Immature natural killer cell (primary cell): ENCODE results near the gene E4F1. TPM values are rescaled to one million over a fixed set of nuclear protein-coding genes. Genes with fewer than 3 reads are reported as not detected.
A peak's percentile ranks its signal among the peaks of the same experiment; 100 is the strongest.

Experiments used
- DNase-seq, 3 donors: peaks; one replicate each; pipeline ENCODE4 v3.0.0; 2022; ENCODE audit warnings: mixed read lengths in 1 of 3
- H3K27ac Mint-ChIP-seq, 6 donors: one replicate each; pipeline ENCODE4 v1.8.0; 2020; ENCODE audit warnings: mixed read lengths in 6 of 6, mild to moderate bottlenecking in 5 of 6, inconsistent platforms in 4 of 6, moderate library complexity in 3 of 6
- H3K27me3 Mint-ChIP-seq, 3 donors: one replicate each; pipeline ENCODE4 v1.8.0; 2020 to 2021; ENCODE audit warnings: low read depth in 3 of 3, mild to moderate bottlenecking in 3 of 3, mixed read lengths in 3 of 3, moderate library complexity in 3 of 3, inconsistent platforms in 1 of 3
- H3K36me3 Mint-ChIP-seq, 3 donors: one replicate each; pipeline ENCODE4 v1.8.0; 2020; ENCODE audit warnings: mixed read lengths in 3 of 3, inconsistent platforms in 2 of 3, mild to moderate bottlenecking in 2 of 3
- H3K4me1 Mint-ChIP-seq, 2 donors: one replicate each; pipeline ENCODE4 v1.8.0; 2020; ENCODE audit warnings: inconsistent platforms in 2 of 2, mild to moderate bottlenecking in 2 of 2, mixed read lengths in 2 of 2, moderate library complexity in 1 of 2
- H3K4me3 Mint-ChIP-seq, 5 donors: one replicate each; pipeline ENCODE4 v1.8.0; 2020; ENCODE audit warnings: mild to moderate bottlenecking in 5 of 5, mixed read lengths in 5 of 5, inconsistent platforms in 3 of 5, moderate library complexity in 3 of 5
- H3K9me3 Mint-ChIP-seq, 6 donors: one replicate each; pipeline ENCODE4 v1.8.0; 2020; ENCODE audit warnings: mild to moderate bottlenecking in 6 of 6, mixed read lengths in 6 of 6, inconsistent platforms in 4 of 6, moderate library complexity in 3 of 6
- polyA plus RNA-seq, 3 donors: library from polyadenylated mRNA; unstranded; fragments of 300-500 nt; fragmentation: Illumina TruSeq; gene quantifications; one replicate each; pipeline ENCODE4 v1.2.3, GENCODE V29; 2021

The E4F1 gene
- polyA plus RNA-seq, 3 donors from 2014 or later = 8.4 to 18.6 (median 10.3) TPM

DNA sequence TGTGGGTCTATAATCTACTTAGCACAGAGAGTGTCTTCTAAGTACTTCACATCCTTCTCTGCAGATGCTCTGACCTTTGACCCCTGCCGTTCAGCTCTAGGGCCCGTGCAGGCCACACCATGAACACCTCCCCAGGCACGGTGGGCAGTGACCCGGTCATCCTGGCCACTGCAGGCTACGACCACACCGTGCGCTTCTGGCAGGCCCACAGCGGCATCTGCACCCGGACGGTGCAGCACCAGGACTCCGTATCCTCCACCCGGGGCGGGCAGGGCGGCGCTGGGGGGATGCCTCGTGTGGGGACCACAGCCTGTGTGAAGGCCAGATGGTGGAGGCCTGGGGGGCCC is 17.5 kb upstream of the E4F1 start:
- Mint-ChIP-seq H3K9me3 (no peaks in the 10 kb centered on the region), H3K4me1 (peaks cover 19 to 21% of the 10 kb centered on the region in 2 donors), H3K36me3 (peaks cover 0 to 6% (median 3%) of the 10 kb centered on the region in 3 donors), H3K27ac (peak overlapping the region in 5 of 6 donors; percentile 30 to 85 (median 79)), H3K4me3 (peak overlapping the region; percentile 71 to 79 (median 76)), H3K27me3 (peaks cover 7 to 11% (median 11%) of the 10 kb centered on the region in 3 donors)
- DNase-seq = no peak

DNA sequence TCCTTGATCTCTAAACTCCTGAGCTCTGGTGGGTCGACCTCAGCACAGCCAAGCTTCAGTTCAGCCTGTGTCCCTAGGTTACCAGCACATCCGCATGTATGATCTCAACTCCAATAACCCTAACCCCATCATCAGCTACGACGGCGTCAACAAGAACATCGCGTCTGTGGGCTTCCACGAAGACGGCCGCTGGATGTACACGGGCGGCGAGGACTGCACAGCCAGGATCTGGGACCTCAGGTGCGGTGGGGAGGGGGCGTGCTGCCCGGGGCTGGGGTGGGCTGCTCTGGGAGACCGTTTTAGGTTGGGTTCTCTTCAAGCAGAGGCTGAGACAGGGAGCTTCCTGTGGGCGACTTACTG is 17.0 kb upstream of the E4F1 start:
- H3K4me1 Mint-ChIP-seq = peaks cover 19 to 21% of the 10 kb centered on the region in 2 donors
- peak overlapping the region in 4 of 6 donors; percentile 71 to 85 (median 80) for H3K27ac Mint-ChIP-seq
- no peak for DNase-seq
- peaks cover 7 to 11% (median 10%) of the 10 kb centered on the region in 3 donors for H3K27me3 Mint-ChIP-seq
- peak overlapping the region; percentile 71 to 79 (median 76) for H3K4me3 Mint-ChIP-seq
- H3K36me3 Mint-ChIP-seq = peaks cover 0 to 6% (median 3%) of the 10 kb centered on the region in 3 donors
- H3K9me3 Mint-ChIP-seq = no peaks in the 10 kb centered on the region

DNA sequence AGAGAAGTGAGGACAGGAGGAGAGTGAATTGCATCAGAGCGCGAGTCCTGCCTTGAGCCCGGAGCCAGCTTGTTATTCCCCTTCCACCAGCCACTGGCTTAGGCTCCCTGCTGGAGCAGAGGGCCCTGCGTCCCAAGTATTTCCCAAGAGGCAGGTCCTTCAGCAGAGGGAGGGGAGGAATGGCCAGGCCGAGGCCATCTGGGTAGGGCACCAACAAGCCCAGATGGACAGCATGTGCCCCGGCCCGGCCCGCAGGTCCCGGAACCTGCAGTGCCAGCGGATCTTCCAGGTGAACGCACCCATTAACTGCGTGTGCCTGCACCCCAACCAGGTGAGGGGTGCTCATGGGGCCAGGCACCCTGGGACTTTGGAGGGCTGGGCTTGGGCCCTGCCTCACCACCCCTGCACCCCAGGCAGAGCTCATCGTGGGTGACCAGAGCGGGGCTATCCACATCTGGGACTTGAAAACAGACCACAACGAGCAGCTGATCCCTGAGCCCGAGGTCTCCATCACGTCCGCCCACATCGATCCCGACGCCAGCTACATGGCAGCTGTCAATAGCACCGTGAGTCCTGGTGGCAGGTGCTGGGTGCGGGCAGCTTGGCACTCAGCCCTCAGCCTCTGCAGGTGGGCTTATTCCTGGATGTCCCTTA is 16.5 kb upstream of the E4F1 start:
- no peaks in the 10 kb centered on the region for H3K9me3 Mint-ChIP-seq
- DNase-seq = no peak
- H3K36me3 Mint-ChIP-seq = peaks cover 0 to 6% (median 3%) of the 10 kb centered on the region in 3 donors
- H3K4me3 Mint-ChIP-seq = peak overlapping the region in 4 of 5 donors; percentile 71 to 79 (median 76)
- H3K27ac Mint-ChIP-seq = peak overlapping the region in 1 of 6 donors; percentile 71
- H3K27me3 Mint-ChIP-seq = peaks cover 7 to 10% (median 9%) of the 10 kb centered on the region in 3 donors
- H3K4me1 Mint-ChIP-seq = peaks cover 19 to 21% of the 10 kb centered on the region in 2 donors

DNA sequence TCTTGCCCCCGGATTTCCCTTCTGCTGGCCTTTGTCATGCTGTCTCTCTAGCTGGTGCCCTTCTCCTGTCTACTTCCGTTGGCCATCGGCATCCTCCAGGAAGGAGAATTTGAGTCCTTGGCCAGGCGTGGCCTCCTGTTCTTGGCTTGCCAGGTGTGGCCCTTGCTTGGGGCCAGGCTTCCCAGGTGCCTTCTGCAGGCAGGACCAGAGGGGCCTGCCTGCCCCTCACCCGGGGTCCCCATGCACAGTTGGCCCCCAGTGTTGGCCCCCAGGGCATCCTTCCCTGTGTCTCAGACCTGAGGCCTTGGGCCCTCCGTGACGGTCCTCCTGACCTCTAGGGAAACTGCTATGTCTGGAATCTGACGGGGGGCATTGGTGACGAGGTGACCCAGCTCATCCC is 15.5 kb upstream of the E4F1 start:
- H3K9me3 Mint-ChIP-seq = no peaks in the 10 kb centered on the region
- peaks cover 0 to 6% (median 0%) of the 10 kb centered on the region in 3 donors for H3K36me3 Mint-ChIP-seq
- H3K4me3 Mint-ChIP-seq = peak overlapping the region in 4 of 5 donors; percentile 44 to 73 (median 63)
- peaks cover 22 to 26% of the 10 kb centered on the region in 2 donors for H3K4me1 Mint-ChIP-seq
- peaks cover 5 to 12% (median 7%) of the 10 kb centered on the region in 3 donors for H3K27me3 Mint-ChIP-seq
- H3K27ac Mint-ChIP-seq = peak overlapping the region in 5 of 6 donors; percentile 25 to 69 (median 62)
- DNase-seq = no peak

DNA sequence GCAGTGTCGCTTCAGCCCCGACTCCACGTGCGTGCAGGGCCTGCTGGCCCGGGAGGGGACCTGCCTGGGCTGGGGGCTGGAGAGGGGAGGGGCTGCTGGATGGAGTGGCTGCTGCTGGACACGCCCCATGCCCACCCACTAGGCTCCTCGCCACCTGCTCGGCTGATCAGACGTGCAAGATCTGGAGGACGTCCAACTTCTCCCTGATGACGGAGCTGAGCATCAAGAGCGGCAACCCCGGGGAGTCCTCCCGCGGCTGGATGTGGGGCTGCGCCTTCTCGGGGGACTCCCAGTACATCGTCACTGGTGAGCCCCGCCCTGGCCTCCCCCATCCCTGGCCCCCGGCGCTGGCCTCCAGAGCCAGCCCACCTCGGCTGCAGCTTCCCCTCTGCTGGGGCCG is 15.1 kb upstream of the E4F1 start:
- peaks cover 26 to 29% of the 10 kb centered on the region in 2 donors for H3K4me1 Mint-ChIP-seq
- DNase-seq = no peak
- H3K27ac Mint-ChIP-seq = no peak overlapping the region
- peaks cover 5 to 16% (median 7%) of the 10 kb centered on the region in 3 donors for H3K27me3 Mint-ChIP-seq
- no peaks in the 10 kb centered on the region for H3K9me3 Mint-ChIP-seq
- H3K36me3 Mint-ChIP-seq = peaks cover 0 to 6% (median 0%) of the 10 kb centered on the region in 3 donors
- no peak overlapping the region for H3K4me3 Mint-ChIP-seq

DNA sequence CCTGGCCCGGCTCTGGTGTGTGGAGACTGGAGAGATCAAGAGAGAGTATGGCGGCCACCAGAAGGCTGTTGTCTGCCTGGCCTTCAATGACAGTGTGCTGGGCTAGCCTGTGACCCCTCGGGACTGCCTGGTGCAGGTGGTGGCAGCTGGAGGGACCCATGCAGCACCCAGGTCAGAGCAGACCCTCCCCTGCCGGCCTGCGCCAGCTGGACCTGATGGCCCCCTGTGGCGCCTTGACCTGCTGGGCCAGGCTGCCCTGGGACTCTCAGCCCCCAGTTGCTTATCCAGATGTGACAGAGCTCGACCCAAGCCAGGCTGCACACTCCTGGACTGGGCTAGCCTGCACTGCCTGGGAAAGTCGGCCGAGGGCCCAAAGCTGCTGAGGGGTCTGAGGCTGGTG is 14.6 kb upstream of the E4F1 start:
- Mint-ChIP-seq H3K27me3 (peaks cover 2 to 17% (median 10%) of the 10 kb centered on the region in 3 donors), H3K4me3 (no peak overlapping the region), H3K27ac (no peak overlapping the region), H3K36me3 (peaks cover 0 to 6% (median 0%) of the 10 kb centered on the region in 3 donors), H3K9me3 (no peaks in the 10 kb centered on the region), H3K4me1 (peaks cover 31% of the 10 kb centered on the region in 2 donors)
- DNase-seq = no peak

DNA sequence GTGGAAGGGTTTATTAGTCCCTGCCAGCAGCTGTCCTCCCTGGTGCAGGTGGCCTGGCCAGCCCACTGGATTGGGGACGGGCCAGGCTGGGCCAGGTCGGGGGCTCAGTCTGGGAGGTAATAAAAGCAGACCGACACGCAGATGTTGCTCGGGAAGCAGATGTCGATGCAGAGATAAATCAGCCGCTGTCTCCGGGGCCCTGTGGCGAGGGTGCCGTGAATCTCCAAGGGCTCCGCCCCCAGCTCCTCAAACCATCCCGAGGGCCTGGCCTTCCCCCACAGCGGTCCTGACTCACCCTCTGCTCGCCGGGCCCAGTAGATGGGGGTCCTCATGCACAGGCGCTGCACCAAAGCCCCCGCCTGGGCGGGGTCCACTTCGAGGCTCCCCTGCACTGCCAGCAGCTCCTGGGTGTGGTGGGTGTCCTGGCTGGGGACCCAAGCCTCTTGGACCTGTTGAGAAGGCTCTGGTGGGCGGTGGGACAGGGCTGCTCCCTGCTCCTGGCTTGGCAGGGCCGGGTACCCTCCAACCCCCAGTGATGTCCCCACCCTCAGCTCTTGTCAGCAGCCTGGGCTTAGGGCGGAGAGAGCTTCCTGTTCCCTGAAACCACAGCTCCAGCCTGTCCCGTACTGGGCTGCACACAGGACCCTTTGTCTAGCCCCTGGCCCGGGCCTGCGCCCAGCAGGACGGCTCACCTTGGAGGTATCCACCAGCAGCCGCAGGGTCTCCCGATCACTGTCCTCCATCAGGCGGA is 14.0 kb upstream of the E4F1 start:
- Mint-ChIP-seq H3K4me3 (no peak overlapping the region), H3K27ac (no peak overlapping the region), H3K4me1 (peaks cover 29 to 30% of the 10 kb centered on the region in 2 donors), H3K27me3 (peaks cover 2 to 17% (median 10%) of the 10 kb centered on the region in 3 donors), H3K9me3 (no peaks in the 10 kb centered on the region), H3K36me3 (peaks cover 0 to 6% (median 0%) of the 10 kb centered on the region in 3 donors)
- no peak for DNase-seq

DNA sequence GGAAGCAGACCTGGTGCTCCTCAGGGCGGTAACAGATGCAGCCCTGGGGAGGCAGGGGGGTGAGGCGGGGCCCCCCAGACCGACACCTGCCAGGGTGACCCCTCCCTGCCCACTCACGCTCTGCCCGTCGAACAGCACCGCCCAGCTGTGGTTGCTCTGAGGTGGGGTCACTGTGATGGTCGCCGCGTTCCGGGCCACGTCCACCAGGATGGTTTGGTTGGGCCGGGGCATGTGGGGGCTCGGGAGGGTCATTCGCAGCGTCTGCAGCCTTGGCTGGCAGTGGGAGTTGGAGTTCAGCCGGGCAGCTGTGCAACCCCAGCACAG is 13.4 kb upstream of the E4F1 start:
- Mint-ChIP-seq H3K27ac (no peak overlapping the region), H3K36me3 (peaks cover 0 to 6% (median 0%) of the 10 kb centered on the region in 3 donors), H3K9me3 (no peaks in the 10 kb centered on the region), H3K27me3 (peaks cover 4 to 17% (median 12%) of the 10 kb centered on the region in 3 donors), H3K4me1 (peaks cover 24% of the 10 kb centered on the region in 2 donors), H3K4me3 (no peak overlapping the region)
- no peak for DNase-seq

DNA sequence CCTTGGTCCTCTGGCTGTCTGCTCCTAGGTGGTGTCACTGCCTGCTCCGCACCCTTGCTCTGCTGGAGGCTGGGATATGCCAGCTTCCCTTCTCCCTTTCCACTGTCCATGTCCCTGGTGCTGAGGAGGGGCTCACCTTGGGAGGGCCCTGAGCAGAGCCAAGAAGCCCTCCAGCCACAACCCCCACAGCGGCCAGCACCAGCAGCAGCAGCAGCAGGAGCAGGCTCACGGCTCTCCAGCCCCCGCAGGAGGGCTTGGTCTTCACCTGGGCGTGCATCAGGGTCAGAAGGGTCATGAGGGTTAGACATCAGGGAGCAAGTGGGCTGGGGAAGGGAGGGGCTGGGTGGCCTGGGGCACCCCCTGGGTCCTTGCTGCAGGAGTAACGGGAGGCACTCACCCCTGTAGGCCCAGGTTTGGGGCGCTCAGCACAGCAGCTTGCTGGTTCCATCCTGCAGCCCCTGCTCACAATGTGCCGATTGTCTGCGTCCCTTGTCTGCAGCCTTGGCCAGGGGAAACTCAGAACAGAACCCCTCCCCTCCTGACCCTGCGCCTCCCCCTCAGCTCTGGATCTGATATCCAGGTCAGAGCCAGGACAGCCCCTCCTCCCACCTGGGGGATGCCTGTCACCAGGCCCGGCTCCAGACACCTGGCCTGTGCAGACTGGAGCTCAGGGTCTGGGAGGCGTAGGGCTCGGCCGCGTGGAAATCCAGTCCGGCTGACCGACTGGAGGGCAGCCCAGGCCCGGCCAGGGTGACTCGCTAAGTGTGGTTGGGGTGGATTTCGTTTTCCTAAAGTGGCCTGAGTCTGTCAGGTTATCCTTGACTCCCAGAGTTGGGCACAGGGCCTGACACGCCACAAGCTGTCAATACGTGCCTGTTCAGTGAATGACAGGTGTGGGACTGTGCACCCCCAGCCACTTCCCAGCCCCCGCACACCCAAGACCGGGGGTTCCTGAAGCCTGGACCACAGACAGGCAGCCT is 12.7 kb upstream of the E4F1 start, which contains the start of gene BRICD5:
BRICD5 (minus strand) TSS at position 478 of the 980 bp plus-strand sequence; CDS start at position 448, 30 bp downstream.
- DNase-seq = no peak
- Mint-ChIP-seq H3K36me3 (peaks cover 0 to 6% (median 0%) of the 10 kb centered on the region in 3 donors), H3K27me3 (peaks cover 4 to 16% (median 11%) of the 10 kb centered on the region in 3 donors), H3K4me1 (peaks cover 24 to 30% of the 10 kb centered on the region in 2 donors), H3K9me3 (no peaks in the 10 kb centered on the region), H3K4me3 (no peak within 1 kb of the TSS), H3K27ac (no peak within 1 kb of the TSS)

DNA sequence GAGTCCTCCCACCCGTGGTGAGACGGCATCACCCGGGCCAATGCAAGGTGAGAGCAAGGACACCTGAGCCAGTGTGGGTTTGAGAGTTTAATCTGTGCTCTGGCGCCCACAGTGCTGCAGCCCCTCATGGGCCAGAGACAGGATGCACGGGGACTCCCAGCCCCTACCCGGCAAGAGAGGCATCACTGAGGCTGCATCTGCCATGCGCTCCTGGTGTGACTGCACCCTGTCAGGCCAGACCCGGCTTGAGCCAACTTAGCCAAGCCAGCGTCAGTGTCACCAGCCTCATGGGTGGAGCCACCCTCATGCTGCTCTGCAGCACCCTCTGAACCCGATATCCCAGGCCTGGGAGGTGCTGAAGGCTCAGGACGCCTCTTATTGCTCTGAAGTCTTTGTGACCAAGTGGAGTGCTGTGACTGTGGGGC is 11.5 kb upstream of the E4F1 start:
- Mint-ChIP-seq H3K36me3 (peaks cover 0 to 6% (median 0%) of the 10 kb centered on the region in 3 donors), H3K4me3 (peak overlapping the region in 3 of 5 donors; percentile 17 to 36 (median 33)), H3K4me1 (peaks cover 19 to 24% of the 10 kb centered on the region in 2 donors), H3K27ac (peak overlapping the region in 1 of 6 donors; percentile 40), H3K9me3 (no peaks in the 10 kb centered on the region), H3K27me3 (peaks cover 4 to 13% (median 11%) of the 10 kb centered on the region in 3 donors)
- DNase-seq = no peak

DNA sequence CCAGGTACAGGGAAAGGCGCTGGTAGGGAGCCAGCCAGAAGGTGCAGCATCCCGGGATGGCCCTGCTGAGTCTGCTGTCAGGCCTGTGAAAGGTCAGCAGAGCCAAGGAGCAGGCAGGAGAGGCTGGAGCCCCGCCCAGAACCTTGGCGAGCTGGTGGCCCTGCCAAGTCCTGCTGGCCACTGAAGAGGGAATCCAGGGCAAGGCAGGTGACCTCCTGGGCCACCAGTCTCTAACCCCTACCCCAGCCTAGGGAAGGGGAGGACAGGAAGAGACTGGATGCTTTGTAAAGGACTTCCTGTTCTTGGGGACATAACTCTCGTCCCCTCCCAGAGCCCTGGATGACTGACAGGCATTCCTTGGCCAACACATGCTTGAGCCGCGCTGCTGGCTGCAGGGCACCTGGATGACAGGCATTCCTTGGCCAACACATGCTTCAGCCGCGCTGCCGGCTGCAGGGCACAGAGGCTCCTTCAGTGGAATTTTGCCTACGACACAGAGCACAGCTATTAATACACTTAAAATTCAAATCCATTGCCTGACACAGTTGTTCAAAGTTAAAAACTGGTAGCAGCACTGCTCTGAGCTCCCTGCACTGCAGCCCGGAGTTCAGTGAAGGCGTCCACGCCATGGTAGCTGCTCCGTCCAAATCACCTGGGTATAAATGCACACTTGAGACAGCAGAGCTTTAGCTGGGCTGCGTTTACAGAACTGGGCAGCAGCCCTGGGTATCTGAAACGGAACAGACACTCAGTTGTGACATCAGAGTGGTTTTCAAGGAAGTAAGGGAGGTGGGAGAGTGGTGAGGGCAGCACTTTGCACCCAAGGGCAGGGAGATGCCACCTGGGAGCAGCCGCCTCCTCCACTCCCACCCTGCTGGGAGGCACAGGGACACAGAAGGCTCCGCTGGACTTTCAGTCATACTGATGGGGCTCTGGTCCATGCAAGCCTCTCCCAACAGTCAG is 10.7 kb upstream of the E4F1 start:
- no peak for DNase-seq
- H3K4me1 Mint-ChIP-seq = peaks cover 15 to 19% of the 10 kb centered on the region in 2 donors
- H3K9me3 Mint-ChIP-seq = no peaks in the 10 kb centered on the region
- H3K4me3 Mint-ChIP-seq = peak overlapping the region; percentile 70 to 76 (median 74)
- peak overlapping the region in 1 of 6 donors; percentile 71 for H3K27ac Mint-ChIP-seq
- H3K27me3 Mint-ChIP-seq = peaks cover 4 to 13% (median 8%) of the 10 kb centered on the region in 3 donors
- peaks cover 0 to 2% (median 0%) of the 10 kb centered on the region in 3 donors for H3K36me3 Mint-ChIP-seq
